Measurements from ENCODE around the gene CLK3. TPM values are rescaled to one million over a fixed set of nuclear protein-coding genes. Genes with fewer than 3 reads are reported as not detected.
A peak's percentile ranks its signal among the peaks of the same experiment; 100 is the strongest.
"Not testable (repeated sequence)": the region's sequence is repeated elsewhere in the genome, so short reads cannot be mapped to it uniquely, and the experiment has no call there.

CLK3 gene
- total RNA-seq, 1 donor from 2014 or later, result 102 TPM

DNA sequence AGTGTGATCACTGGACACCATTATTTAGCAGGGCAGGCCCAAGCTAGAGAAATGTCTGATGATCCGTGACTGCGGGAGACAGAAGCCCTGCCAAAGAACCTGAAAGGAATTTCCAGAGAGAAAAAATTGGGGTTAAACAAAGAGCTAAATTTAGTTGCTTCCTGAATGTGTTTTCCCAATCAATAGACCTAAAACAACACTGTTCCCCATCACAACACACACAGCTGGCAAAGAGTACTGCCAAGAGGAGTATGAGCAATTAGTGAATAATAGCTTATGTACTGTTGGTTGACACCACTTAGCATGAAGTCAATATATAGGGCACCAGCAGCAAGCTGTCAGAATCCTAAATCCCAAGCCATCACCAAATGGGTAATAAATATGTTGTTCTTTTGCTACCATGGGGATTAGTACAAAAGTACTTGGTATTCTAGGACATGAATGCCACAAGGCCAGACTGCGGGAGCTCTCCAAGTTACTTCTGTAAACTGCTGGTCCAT lies 35.7 kb downstream of the CLK3 start:
- H3K4me3 ChIP-seq (ENCODE audit: low read depth, low read length), result no peak overlapping the region
- TF ChIP-seq, protein P1, sequence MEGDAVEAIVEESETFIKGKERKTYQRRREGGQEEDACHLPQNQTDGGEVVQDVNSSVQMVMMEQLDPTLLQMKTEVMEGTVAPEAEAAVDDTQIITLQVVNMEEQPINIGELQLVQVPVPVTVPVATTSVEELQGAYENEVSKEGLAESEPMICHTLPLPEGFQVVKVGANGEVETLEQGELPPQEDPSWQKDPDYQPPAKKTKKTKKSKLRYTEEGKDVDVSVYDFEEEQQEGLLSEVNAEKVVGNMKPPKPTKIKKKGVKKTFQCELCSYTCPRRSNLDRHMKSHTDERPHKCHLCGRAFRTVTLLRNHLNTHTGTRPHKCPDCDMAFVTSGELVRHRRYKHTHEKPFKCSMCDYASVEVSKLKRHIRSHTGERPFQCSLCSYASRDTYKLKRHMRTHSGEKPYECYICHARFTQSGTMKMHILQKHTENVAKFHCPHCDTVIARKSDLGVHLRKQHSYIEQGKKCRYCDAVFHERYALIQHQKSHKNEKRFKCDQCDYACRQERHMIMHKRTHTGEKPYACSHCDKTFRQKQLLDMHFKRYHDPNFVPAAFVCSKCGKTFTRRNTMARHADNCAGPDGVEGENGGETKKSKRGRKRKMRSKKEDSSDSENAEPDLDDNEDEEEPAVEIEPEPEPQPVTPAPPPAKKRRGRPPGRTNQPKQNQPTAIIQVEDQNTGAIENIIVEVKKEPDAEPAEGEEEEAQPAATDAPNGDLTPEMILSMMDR (conservative IDR thresholded peaks at IDR 0.05; ENCODE audit: low read depth, low read length), result no peak
- DNase-seq (ENCODE audit: low read depth), result peak; percentile 80

DNA sequence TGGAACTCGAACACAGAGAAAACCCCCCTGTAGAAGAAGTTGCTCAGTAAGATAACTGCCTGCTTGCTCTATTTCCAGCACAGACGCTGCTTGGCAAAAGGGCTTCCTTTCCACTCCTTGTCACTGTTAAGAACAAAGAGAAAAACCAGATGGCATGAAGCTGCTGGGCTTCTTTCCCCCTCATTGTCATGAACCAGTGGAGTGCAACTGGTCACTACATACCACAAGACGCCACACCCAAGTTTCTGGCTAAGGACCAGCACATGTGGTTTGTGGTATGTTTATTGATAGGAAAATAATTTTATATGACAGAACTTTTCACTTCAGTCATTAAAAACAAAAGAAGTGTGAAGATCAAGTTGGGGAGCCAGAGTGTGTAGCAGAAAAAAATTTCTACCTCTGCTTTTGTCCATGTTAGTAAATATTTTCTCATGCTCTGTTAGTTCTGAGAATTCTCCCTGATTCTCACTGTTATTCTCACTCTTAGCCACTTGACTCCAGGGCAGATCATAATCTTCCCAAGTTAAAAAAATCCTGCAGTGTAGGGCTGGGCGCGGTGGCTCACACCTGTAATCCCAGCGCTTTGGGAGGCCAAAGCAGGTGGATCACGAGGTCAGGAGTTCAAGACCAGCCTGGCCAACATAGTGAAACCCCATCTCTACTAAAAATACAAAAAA lies 37.9 kb downstream of the CLK3 start:
- DNase-seq (ENCODE audit: low read depth), result peak; percentile 54
- TF ChIP-seq, protein P1 (conservative IDR thresholded peaks at IDR 0.05; ENCODE audit: low read depth, low read length), result no peak

DNA sequence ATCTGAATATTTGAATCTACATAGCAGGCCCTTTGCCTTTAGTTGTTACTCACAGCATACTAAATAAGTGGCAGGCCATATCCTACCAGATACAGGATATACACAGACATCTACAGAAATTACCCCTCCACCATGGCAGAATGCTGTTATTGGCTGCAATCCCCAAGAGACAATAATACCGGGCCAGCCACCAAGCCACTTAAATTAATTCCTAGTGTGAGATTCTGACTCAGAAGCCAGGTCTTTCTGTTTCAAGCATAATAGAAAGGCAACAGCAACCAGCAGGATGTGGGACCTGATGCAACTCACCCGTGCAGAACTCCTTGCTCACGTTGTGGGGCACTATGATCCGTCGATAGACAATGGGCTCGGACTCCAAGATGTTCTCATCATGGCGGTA lies 39.8 kb downstream of the CLK3 start:
- TF ChIP-seq, protein P1 (conservative IDR thresholded peaks at IDR 0.05; ENCODE audit: low read depth, low read length), result no peak
- no peak for DNase-seq (ENCODE audit: low read depth)
- no peak overlapping the region for H3K4me3 ChIP-seq (ENCODE audit: low read depth, low read length)

More for the DNA sequence above, 37.9 kb downstream of the CLK3 start:
- H3K4me3 ChIP-seq (ENCODE audit: low read depth, low read length), result no peak overlapping the region

DNA sequence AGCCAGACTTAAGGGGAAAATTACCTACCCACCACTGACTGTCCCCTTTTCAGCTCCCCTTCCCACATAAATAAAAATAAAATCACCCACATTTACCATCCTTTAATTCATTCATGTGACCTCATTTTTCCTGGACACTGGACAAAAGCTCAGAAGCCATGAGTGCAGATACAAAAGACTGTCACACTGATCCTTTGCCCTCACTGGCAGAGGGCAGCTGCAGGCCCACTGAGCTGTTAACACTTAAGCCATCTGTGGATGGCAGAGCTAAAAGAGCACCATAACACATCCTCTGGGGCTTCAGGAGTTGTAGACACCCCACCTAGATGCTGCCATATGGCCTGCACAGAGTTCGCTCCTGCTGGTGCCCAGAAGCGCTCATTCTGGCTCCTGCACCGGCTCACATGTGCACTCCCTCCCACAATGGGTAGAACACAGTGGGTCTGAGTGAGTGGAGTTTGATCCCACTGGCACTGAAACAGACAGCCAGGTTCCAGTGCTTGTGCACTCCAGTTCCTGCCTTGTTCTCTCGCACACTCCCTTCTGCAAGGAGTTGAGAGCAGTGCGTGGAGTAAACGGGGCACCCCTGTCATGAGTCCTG lies 41.4 kb downstream of the CLK3 start:
- TF ChIP-seq, protein P1 (conservative IDR thresholded peaks at IDR 0.05; ENCODE audit: low read depth, low read length), result no peak
- no peak for DNase-seq (ENCODE audit: low read depth)
- no peak overlapping the region for H3K4me3 ChIP-seq (ENCODE audit: low read depth, low read length)

DNA sequence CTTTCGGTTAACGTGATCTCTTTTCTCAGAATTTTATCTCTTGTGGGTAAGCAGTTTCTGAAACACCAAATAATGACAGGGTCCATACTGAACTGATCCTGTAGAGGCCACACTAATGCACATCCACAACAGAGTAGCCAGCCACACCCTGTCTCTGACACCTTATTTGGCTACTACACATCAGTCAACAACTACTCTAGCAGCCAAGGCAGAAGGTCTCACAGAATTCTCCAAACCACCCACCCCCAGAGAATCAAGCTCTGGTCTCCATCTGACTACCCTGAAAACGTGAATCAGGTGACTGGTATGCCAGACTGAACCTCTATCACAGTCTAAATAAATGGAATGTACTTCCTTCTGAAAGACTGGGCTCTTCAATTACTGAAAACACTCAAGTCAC lies 42.2 kb downstream of the CLK3 start:
- DNase-seq (ENCODE audit: low read depth), result no peak
- TF ChIP-seq, protein P1 (conservative IDR thresholded peaks at IDR 0.05; ENCODE audit: low read depth, low read length), result no peak
- H3K4me3 ChIP-seq (ENCODE audit: low read depth, low read length), result no peak overlapping the region

DNA sequence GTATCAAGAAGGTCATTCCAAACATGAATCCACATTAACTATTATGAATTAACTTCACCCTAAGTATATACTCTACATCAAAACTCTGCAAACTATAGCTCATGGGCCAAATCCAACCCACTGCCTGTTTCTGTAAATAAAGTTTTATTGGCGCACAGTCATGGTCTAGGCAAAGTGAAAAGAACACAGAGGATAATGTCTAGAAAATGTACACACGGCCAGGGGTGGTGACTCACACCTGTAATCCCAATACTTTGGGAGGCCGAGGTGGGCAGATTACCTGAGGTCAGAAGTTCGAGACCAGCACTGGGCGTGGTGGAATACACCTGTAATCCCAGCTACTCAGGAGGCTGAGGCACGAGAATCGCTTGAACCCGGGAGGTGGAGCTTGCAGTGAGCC lies 45.6 kb downstream of the CLK3 start:
- H3K4me3 ChIP-seq (ENCODE audit: low read depth, low read length); DNase-seq (ENCODE audit: low read depth): not testable (repeated sequence)

DNA sequence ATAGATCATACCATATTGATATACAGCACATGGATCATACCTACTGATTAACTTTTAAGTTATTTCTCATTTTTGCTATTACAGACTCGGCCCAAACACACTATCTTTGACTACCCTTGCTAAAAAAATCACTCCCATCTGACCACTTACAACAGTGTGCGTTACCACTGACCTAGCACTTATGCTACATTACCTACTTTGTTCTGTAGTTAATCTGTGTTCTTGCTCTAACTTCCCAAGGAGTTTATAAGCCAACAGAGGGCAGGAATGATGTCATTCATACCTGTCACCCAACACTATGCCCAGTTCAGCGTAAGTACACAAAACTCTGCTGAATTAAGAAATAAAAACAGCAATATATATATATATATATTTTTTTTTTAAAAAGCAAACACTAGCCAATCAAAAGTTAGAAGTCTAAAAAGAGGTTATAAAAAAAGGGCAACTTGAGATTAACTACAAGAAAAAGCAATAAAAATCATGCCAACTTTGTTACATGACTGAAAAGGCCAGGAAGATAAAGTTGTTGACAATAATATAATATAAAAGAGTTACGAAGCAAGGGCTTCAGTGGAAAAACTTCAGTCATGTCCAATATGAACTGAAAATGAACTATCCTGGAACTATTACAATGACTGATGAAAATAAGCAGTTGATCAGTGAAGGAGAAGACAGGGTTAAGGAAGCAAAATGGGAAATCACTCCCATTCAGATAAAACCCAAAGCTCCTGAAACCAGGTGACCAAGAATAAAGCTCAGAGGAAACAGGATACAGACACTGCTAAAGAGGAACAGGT lies 46.6 kb downstream of the CLK3 start:
- H3K4me3 ChIP-seq (ENCODE audit: low read depth, low read length), result no peak overlapping the region
- TF ChIP-seq, protein P1 (conservative IDR thresholded peaks at IDR 0.05; ENCODE audit: low read depth, low read length), result no peak
- DNase-seq (ENCODE audit: low read depth), result no peak
